Left kidney (tissue), 2 donors: Measurements from ENCODE around the gene CLIP3. TPM values are rescaled to one million over a fixed set of nuclear protein-coding genes. Genes with fewer than 3 reads are reported as not detected.

Experiments used
- DNase-seq: peaks from one replicate; pipeline ENCODE4 v3.0.0-alpha.2; 2013
- polyA plus RNA-seq: library from polyadenylated mRNA; unstranded; fragments of 120-200 nt; gene quantifications from one replicate; pipeline ENCODE4 v1.2.1, GENCODE V29; 2013; ENCODE audit not compliant: insufficient read length

CLIP3 gene
- polyA plus RNA-seq, 1 donor = 55.9 TPM

- no peak for DNase-seq
Measured at GRCh38 chr19:36009633-36010379, 22.9 kb downstream of the CLIP3 start.

GRCh38 chr19:36009220-36009619 is 23.5 kb downstream of the CLIP3 start:
- DNase-seq = no peak

DNA sequence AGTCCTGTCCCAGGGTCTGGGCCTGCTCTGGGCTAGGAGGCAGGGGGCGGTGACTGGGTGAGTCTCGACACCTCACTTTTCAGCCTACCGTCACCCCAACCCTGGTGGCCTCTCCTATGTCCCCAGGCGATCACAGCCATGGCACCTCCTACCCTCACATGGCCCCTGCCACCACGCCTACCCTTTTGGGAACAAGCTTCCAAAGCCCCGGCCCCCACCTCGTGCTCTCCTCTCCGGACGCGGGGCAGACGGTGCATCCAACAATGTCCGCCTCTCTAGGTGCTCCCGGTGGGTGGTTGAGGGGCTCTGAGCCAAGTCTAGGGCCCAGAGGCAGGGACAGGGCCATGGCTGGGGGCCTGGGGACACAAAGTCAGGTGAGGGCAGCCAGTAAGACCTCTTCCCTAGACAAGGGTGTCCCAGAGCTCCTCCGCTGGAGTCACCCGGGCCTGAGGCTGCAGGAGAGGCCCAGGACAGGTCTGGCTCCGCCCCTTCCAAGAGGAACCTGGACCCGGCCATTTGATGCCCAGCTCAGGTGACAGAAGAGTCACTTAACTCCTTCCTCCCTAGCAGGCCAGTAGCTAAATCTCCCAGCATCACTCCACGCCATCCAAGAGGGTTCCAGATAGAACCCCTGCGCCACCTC is 24.2 kb downstream of the CLIP3 start, which contains the start of gene SYNE4:
Gene SYNE4 (minus strand): TSS at position 478 of the 643 bp plus-strand sequence. CDS start 132 bp downstream, at position 346.
- peak; percentile 68 for DNase-seq

- no peak for DNase-seq
Measured at GRCh38 chr19:36006955-36007354, 25.7 kb downstream of the CLIP3 start.

DNA sequence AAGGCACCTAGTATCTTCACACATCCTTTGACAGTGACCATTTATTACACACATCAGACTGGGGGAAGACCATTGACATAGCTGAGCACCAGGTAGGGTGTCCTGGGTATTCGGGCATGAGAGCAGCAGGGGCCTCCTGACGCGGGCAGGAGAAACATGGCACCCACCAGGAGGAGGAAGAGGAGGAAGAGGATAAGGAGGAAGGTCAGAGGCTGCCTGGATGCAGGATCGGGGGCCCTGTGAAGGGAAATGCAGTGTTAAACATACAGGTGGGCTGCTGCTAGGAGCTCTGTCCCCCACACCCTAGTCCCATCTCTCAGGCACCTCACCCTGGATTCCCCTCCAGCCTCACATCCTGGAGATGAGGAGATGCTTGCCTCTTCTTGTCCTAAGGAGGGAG is 29.4 kb downstream of the CLIP3 start:
- DNase-seq = no peak

DNA sequence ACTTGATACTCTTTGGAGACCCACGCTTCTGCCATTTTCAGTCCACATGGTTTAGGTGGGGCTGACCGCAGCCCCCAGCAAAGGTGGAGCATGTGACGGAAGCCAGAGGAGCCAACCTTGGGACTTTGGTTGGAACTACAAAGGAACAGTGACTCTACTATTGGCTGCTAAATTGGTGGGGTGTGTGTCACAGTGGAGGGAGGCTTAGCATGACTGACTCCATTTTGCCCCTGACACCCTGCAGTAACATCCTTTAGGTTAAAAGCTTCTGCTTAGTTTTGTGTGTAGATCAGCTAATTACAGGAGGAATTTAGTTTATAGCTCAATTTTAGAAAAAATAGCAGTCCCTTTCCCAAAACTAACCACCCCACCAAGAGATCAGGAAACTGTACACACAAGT is 31.1 kb downstream of the CLIP3 start:
- no peak for DNase-seq

GRCh38 chr19:35996777-35997176 is 35.9 kb downstream of the CLIP3 start:
- no peak for DNase-seq

DNA sequence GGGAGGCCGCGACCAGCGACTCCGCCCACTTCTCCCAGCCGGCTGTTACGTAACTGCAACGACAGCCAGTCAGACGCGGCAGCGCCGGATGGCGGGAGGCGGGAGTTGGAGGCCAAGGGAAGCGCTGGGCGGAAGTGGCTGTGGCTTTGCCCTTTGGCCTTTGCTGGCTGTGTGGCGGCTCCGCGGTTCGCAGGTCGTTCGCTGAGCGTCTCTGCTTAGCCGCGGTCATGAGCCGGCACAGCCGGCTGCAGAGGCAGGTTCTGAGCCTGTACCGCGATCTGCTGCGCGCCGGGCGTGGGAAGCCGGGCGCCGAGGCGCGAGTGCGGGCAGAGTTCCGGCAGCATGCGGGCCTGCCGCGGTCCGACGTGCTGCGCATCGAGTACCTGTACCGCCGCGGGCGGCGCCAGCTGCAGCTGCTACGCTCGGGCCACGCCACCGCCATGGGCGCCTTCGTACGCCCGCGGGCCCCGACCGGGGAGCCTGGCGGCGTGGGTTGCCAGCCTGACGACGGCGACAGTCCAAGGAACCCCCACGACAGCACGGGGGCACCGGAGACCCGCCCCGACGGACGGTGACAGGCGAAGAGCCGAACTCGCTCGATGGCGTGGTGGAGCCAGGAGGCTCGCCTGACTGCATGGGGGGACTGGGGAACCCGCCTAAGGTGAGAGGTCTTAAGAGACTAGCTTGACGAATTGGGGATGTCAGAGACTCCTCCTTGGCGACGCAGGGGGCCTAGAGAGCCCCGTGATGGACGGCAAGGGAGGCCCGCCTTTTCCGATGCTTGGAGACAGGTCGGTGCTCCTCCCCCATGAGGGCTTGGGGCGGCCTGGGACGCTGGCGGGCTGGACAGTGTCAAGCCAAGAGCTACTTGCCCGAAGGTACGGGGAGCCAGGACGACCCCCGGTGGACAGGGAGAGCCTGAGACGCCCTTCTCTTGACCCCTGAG is 37.4 kb downstream of the CLIP3 start, which contains the start of gene SDHAF1:
Gene SDHAF1 (plus strand): TSS at position 141 of the 946 bp plus-strand sequence. CDS start 87 bp downstream, at position 228.
- peak; percentile 93 for DNase-seq

GRCh38 chr19:35993923-35994598 is 38.6 kb downstream of the CLIP3 start:
- DNase-seq = no peak

DNA sequence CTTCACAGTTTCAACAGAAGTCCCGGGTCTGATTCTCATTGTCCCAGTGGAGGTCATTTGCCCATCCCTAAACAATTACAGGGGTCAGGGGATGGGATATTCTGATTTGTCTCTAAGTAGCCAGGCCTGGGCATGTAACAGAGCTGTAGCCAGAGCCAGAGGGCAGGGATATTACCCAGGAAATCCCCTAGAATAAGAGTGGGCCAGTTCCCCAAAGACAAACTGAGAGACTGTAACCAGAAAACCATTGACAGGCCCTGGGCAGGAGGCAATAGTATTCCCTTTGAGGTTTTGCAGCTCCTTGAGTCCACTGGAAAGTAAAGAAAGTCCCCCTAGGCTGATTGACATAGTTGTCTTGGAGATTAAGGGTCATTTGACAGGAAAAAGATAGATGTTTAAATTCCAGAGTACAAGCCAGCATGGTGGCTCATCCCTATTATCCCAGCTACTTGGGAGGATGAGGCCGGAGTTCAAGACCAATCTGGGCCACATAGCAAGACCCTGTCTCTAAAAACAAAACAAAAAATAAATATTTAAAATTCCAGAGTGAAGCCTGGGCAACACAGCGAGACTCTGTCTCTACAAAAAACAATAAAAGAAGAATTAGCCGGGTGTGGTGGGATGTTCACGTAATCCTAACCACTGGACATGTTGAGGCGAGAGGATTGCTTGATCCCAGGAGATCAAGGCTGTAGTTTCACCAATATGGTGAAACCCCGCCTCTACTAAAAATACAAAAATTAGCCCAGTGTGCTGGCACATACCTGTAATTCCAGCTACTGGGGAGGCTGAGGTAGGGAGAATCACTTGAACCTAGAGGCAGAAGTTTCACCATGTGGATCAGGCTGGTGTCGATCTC is 39.5 kb downstream of the CLIP3 start:
- DNase-seq = no peak

- no peak for DNase-seq
Measured at GRCh38 chr19:35991731-35992450, 40.8 kb downstream of the CLIP3 start.

DNA sequence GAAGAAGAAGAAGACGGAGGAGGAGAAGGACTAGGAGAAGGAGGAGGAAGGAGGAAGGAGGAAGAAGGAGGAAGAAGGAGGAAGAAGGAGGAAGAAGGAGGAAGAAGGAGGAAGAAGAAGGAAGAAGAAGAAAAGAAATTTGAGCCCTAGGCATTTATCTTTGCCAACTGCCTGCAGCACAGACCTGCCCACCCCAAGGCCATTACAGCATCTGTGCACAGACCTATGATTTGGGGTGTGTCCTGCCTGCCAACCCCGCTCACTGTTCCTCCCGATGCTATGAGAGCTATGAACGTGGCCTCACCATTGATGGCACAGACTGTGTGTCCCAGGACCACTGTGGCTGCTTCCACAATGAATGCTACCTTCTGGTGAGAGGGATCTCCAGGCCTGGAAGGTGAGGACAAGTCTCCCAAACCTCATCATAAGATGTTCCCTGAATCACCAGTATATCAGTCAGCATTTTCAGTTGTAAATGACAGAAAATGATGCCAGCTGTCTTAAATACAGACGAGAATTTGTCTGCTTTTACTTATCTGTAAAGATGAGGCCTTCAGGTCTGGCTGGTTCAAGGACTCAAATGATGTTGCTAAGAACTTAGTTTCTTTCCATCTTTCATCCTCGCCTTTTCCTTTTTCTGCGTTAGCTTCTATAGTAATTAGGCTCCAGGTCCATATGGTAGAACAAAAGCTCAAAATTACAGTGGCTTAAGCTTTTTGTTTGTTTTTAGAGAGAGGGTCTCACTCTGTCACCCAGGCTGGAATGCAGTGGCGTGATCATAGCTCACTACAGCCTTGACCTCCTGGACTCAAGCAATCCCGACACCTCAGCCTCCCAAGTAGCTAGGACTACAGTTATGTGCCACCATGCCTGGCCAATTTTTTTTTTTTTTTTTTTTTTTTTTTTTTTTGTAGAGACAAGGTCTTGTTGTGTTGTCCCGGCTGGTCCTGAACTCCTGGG is 41.6 kb downstream of the CLIP3 start:
- no peak for DNase-seq

GRCh38 chr19:35990156-35990555 is 42.5 kb downstream of the CLIP3 start:
- no peak for DNase-seq

DNA sequence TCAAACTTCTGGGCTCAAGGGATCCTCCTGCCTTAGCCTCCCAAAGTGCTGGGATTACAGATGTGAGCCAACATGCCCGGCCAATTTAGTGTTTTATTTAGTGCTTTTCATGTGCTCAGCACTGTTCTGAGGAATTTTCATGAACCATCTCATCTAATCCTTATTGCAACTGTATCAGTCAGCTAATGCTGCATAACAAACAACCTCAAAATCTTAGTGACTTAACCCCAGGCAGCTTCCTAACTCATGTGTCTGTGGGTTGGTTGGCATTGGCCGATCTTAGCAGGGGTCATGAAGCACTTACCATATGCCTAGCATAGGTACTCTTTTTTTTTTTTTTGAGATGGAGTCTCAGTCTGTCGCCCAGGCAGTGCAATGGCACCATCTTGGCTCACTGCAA is 43.8 kb downstream of the CLIP3 start:
- DNase-seq = no peak

DNA sequence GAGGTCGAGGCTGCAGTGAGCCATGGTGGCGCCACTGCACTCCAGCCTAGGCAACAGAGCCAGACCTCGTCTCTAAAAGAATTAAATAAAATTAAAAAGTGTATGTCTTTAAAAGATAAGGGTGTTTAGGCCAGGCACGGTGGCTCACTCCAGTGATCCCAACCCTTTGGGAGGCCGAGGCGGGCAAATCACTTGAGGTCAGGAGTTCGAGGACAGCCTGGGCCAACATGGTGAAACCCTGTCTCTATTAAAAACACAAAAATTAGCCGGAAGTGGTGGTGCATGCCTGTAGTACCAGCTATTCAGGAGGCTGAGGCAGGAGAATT is 45.1 kb downstream of the CLIP3 start:
- DNase-seq = no peak

DNA sequence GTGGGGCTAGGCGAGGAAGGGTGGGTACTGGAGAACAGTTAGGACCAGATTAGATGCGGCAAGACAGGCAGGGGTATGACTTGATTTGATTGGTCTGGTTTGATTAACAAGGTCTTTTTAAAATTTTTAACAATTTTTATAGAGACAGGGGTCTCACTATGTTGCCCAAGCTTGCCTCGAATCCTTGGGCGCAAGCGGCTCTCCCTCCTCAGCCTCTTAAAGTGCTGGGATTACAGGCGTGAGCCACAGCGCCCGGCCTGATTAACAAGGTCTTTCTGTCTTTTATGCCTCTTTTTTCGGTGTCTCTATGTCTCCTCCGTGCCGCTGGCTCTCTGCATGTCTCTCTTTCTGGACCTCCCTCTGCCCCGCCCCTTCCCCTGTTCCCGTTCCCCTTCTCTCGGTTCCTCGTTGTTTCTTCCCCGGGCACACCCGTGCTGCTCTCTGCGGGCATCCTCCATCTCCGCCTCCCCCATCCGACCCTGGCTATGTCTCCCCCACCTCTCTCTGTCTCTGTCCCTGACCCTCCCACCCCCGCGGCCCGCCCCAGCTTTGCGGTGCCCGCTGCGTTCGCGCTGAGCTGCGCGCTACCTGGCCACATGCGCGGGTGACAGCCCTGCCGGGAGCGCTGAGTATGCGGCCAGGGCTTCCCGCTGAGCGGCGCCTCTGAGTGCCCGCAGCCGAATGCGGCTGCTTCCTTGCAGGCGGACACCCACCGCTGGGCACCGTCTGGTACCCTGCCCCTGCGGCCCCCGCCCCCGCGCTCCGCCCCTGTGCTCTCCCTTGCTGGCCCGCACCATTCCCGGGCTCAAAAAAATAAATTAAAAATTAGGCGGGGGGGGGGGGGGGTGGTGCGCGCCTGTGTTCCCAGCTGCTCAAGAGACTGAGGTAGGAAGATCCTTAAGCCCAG is 45.8 kb downstream of the CLIP3 start:
- no peak for DNase-seq

DNA sequence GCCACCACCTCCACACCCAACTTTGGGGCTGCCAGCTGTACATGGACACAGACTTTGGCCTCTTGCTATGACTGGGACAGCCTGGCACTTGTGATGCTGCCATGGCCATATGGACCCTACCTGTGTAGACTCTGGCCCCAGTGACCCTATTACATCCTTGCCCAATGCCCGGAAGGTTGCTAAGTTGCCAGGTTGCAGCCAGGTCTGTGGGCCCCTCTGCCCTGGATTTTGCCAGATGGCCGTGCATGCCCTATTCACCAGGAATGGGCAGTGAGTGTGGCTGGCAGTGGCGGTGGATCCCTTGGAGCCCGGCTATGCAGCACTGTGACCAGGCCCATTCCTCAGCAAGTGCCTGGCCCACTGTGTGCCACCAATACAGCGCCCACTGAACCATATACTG is 46.6 kb downstream of the CLIP3 start:
- no peak for DNase-seq

GRCh38 chr19:35983177-35983576 is 49.5 kb downstream of the CLIP3 start:
- no peak for DNase-seq
